22Rv1 (cell line): ENCODE measurements around the gene ZNF844.
"Not testable (repeated sequence)": the region's sequence is repeated elsewhere in the genome, so short reads cannot be mapped to it uniquely, and the experiment has no call there.

Experiments used
- ZFX ChIP-seq: fragments of 450-650 bp; IDR thresholded peaks from 2 replicates; pipeline ENCODE4 v1.6.1; 2017; ENCODE audit warnings: antibody characterized with exemption, borderline replicate concordance
- TF ChIP-seq, protein P1 (sequence below): fragments of 450-650 bp; IDR thresholded peaks from 2 replicates; pipeline ENCODE4 v1.5.1; 2017; ENCODE audit warnings: mild to moderate bottlenecking

DNA sequence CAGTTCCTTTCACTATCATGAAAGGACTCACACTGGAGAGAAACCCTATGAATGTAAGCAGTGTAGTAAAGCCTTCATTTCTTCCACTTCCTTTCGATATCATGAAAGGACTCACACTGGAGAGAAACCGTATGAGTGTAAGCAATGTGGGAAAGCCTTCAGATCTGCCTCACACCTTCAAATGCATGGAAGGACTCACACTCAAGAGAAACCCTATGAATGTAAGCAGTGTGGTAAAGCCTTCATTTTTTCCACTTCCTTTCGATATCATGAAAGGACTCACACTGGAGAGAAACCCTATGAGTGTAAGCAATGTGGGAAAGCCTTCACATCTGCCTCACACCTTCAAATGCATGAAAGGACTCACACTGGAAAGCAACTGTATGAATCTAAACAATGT lies 11.8 kb downstream of the ZNF844 start:
- TF ChIP-seq, protein P1, sequence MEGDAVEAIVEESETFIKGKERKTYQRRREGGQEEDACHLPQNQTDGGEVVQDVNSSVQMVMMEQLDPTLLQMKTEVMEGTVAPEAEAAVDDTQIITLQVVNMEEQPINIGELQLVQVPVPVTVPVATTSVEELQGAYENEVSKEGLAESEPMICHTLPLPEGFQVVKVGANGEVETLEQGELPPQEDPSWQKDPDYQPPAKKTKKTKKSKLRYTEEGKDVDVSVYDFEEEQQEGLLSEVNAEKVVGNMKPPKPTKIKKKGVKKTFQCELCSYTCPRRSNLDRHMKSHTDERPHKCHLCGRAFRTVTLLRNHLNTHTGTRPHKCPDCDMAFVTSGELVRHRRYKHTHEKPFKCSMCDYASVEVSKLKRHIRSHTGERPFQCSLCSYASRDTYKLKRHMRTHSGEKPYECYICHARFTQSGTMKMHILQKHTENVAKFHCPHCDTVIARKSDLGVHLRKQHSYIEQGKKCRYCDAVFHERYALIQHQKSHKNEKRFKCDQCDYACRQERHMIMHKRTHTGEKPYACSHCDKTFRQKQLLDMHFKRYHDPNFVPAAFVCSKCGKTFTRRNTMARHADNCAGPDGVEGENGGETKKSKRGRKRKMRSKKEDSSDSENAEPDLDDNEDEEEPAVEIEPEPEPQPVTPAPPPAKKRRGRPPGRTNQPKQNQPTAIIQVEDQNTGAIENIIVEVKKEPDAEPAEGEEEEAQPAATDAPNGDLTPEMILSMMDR, result not testable (repeated sequence)
- not testable (repeated sequence) for TF ChIP-seq ZFX
